BJ (cell line): ENCODE measurements around the gene DOCK10. TPM values are rescaled to one million over a fixed set of nuclear protein-coding genes. Genes with fewer than 3 reads are reported as not detected.

Experiments
- CTCF ChIA-PET: fragments of 350-600 bp; formaldehyde crosslinking; extraction: SDS; loops from one replicate; lab custom pipeline; 2021; ENCODE audit warnings: antibody characterized with exemption, inconsistent platforms; lab: Yijun Ruan, JAX
- POLR2A ChIA-PET: fragments of 300-600 bp; sonication (Branson Sonifier 250); formaldehyde crosslinking; extraction: SDS; loops from one replicate; lab custom pipeline; 2021; ENCODE audit warnings: antibody characterized with exemption; lab: Charles Lee
- DNase-seq: peaks from one replicate; pipeline ENCODE4 v3.0.0-alpha.2; 2011; ENCODE audit warnings: low read depth
- H3K27me3 ChIP-seq: 2 replicates; pipeline ENCODE4 v1.6.0; 2011; ENCODE audit warnings: low read length; ENCODE audit not compliant: control insufficient read depth, insufficient read depth
- H3K36me3 ChIP-seq: 2 replicates; pipeline ENCODE4 v1.5.1; 2011; ENCODE audit warnings: low read length; ENCODE audit not compliant: control insufficient read depth, insufficient read depth
- H3K4me3 ChIP-seq: 2 replicates; pipeline ENCODE4 v1.5.1; 2011; ENCODE audit warnings: low read depth, mild to moderate bottlenecking, control low read depth, low read length
- CTCF ChIP-seq: IDR thresholded peaks from 2 replicates; pipeline ENCODE4 v1.5.1; 2011; ENCODE audit warnings: low read depth, mild to moderate bottlenecking, control low read depth, inconsistent platforms, low read length, moderate library complexity; ENCODE audit not compliant: insufficient read depth
- polyA plus RNA-seq: library from polyadenylated mRNA; depleted of rRNA; stranded (reverse); fragments of >200 nt; gene quantifications from 2 replicates; pipeline ENCODE4 v1.2.3, GENCODE V29; 2011

Gene DOCK10
- polyA plus RNA-seq, 1 experiment, result 62.7 TPM

GRCh38 chr2:225030893-225031292, 11.4 kb downstream of the DOCK10 start:
- CTCF ChIA-PET, result no interaction called here
- H3K36me3 ChIP-seq, result peaks cover 2% of the 10 kb centered on the region; the same call in 1 of the 2 replicates
- POLR2A ChIA-PET, result no interaction called here
- H3K27me3 ChIP-seq, result no peaks in the 10 kb centered on the region
- no peak for TF ChIP-seq CTCF
- no peak overlapping the region for H3K4me3 ChIP-seq
- DNase-seq, result no peak

- POLR2A ChIA-PET, result no interaction called here
- Histone ChIP-seq H3K4me3 (no peak overlapping the region), H3K27me3 (no peaks in the 10 kb centered on the region), H3K36me3 (peaks cover 2% of the 10 kb centered on the region; the same call in 1 of the 2 replicates)
- no peak for DNase-seq
- no peak for TF ChIP-seq CTCF
- CTCF ChIA-PET, result no interaction called here
Measured at GRCh38 chr2:225030203-225030602, 12.1 kb downstream of the DOCK10 start.

GRCh38 chr2:225028572-225028971, 13.7 kb downstream of the DOCK10 start:
- no peak for TF ChIP-seq CTCF
- ChIA-PET CTCF (no interaction called here), POLR2A (no interaction called here)

GRCh38 chr2:225027061-225027762, 15.1 kb downstream of the DOCK10 start:
- no peak for DNase-seq
- CTCF ChIA-PET, result interaction anchor here (0.8 kb wide), 1 partner anchor 94 kb away, joined by 3 read pairs; no protein-coding TSS in a partner anchor

More at GRCh38 chr2:225028572-225028971, 13.7 kb downstream of the DOCK10 start:
- no peak for DNase-seq
- H3K27me3 ChIP-seq, result no peaks in the 10 kb centered on the region
- no peak overlapping the region for H3K4me3 ChIP-seq
- H3K36me3 ChIP-seq, result peaks cover 2% of the 10 kb centered on the region; the same call in 1 of the 2 replicates

More at GRCh38 chr2:225027061-225027762, 15.1 kb downstream of the DOCK10 start:
- no peaks in the 10 kb centered on the region for H3K27me3 ChIP-seq
- H3K4me3 ChIP-seq, result no peak overlapping the region
- H3K36me3 ChIP-seq, result peaks cover 2% of the 10 kb centered on the region; the same call in 1 of the 2 replicates
- no peak for TF ChIP-seq CTCF
- POLR2A ChIA-PET, result no interaction called here
